LoVo (cell line): ENCODE measurements around the gene HCLS1.
"Not testable (repeated sequence)": the region's sequence is repeated elsewhere in the genome, so short reads cannot be mapped to it uniquely, and the experiment has no call there.

Experiments used
- DNase-seq: peaks from one replicate; pipeline ENCODE4 v3.0.0-alpha.2; 2016; ENCODE audit warnings: low spot score

HCLS1 gene

DNA sequence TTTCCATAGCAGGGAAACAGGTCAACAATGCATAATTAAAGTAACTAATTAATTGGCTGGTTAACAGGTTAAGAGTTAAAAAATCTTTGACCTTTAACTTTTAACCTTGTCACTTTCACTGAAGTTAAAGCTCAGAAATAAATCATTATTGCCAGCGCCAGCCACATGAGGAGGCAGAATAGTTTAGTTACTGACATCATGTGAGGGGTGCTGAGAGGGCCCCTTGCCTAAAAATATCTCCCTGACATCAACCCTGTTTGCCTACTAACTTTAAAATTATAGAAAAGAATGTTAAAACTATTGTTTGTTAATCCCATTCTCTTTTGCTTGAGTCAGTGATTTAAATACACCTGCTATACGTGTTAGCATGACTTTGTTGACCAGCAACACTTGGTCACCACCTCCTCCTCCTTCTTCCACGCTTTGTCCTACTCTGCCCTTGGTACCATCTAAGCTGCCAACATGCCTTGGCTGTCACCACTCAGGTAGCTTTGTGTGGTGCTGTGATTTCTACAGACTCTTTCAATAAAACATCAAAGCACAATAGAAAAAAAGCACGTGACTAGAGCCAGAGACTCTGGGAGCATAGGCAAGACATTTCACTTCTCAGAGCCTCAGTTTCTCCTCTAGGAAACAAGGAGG is 64.8 kb downstream of the HCLS1 start:
- DNase-seq: no peak

DNA sequence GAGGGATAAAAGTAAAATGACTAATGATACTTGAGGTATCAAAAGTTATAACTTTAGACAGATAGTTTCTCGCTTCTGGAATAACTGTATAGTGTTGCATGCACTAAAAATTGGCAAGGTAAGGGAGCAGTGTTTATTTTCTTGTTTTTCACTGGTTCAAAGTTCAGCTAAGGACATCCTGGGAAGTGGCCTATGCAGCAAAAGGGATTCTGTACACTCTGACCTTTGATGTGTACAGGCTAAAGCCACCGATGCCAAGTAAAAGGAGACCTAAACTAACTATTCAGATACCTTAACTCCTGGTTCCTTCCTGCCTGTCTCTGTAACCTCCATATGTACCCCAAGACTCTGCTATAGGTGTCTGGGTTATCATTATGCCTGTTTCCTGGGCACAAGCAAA is 65.9 kb downstream of the HCLS1 start:
- DNase-seq: no peak

DNA sequence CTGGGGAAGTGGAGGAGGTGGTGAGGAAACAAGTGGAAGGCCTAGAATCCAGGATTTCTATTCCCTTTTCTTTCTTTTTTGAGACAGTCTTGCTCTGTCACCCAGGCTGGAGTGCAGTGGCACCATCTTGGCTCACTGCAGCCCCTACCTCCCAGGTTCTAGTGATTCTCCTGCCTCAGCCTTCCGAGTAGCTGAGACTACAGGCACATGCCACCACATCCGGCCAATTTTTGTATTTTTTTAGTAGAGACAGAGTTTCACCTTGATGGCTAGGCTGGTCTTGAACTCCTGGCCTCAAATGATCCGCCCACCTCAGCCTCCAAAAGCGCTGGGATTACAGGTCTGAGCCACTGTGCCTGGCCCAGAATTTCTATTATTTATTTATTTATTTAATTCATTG is 66.9 kb downstream of the HCLS1 start:
- not testable (repeated sequence) for DNase-seq

DNA sequence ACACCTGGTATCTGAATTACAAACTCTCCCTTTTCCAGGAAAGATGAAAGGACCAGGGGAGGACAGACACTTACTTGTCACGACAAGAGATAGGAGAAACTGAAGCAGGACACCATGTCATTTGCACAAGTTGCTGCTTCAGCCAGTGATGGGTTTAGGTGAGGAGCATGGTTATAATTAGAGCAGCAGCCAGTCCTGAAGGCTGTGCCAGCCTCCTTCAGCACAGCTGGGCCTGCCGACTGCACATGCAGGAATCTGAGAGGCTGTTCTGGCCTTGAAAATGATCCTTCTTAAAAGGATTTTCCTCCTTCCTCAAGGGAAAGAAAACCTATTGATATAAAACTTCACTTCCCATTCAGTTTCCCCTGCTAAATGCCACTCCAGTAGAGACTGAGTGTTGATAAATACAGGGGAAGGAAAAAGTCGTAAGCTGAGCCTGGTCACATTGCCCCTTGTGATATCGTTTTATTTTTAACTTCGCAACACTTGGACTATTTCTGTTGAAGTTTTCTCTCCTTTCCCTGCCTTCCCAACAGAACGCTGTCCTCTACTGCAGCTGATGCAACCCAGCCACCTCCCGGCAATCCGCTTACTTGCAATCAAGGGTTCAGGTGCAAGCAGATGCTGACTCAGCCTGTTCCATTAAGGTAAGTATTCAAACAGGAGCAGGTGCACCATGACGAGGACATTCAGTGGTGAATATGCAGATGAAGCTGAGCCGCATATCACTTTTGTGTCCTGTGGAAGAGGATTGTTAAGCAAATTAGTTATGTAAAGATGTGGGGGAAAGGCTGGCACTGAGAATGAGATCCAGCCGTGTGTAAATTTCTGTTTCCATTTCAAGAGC is 67.6 kb downstream of the HCLS1 start, which contains the start of gene FBXO40:
Gene FBXO40 (plus strand): TSS at position 524 of the 847 bp plus-strand sequence. CDS start 27,197 bp downstream, outside the sequence.
- no peak for DNase-seq

DNA sequence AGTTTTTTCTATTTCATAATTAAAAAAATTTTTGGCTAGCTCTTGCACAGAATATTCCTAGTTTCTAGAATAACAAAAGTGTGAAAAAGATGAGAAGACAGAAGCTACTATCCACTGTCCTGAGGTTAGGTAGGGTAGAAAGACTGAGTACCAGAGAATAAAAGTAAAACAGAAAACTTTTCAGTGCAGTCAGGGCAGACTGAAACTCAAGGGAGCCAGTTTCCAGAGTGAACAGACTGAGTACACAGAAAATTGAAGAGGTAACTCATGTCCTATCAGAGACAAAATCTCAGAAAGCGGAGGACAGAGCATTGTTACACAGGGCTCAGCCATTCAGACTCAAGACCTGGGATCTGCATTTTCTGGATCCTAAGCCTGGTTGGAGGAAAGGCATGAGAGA is 76.3 kb downstream of the HCLS1 start:
- DNase-seq: no peak

DNA sequence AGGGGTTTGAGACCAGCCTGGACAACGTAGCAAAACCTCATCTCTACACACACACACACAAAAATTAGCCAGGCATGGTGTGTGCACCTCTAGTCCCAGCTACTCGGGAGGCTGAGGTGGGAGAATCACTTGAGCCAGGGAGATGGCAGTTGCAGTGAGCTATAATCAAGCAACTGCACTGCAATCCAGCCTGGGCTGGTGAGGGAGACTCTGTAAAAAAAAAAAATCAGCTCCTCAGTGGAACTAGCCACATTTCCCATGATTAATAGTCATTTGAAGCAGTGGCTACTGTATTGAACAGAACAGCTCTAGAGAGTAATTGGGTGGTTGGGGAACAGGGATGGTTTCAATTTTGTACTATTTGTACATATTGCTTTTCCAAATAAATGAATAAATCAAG is 79.0 kb downstream of the HCLS1 start:
- no peak for DNase-seq
